HG02870 (cell line): Measurements from ENCODE around the gene HNF1A.

Source experiments
- ATAC-seq: cut with Tn5 transposase; IDR thresholded peaks from one replicate; pipeline ENCODE4 v1.9.1; 2021; ENCODE audit warnings: mild to moderate bottlenecking, moderate library complexity; ENCODE audit not compliant: unreplicated experiment

Gene HNF1A

GRCh38 chr12:121008347-121009098 is 30.2 kb downstream of the HNF1A start:
- ATAC-seq, result no peak

- no peak for ATAC-seq
Measured at GRCh38 chr12:121009741-121010140, 31.4 kb downstream of the HNF1A start.

GRCh38 chr12:121010860-121011259 is 32.5 kb downstream of the HNF1A start:
- ATAC-seq, result no peak

GRCh38 chr12:121011820-121012219 is 33.5 kb downstream of the HNF1A start:
- ATAC-seq, result no peak

- ATAC-seq, result no peak
Measured at GRCh38 chr12:121013715-121014114, 35.4 kb downstream of the HNF1A start.

GRCh38 chr12:121015825-121016766 is 37.8 kb downstream of the HNF1A start, which contains the start of gene C12orf43:
TSS of gene C12orf43 (minus strand) at chr12:121016487. CDS start at chr12:121016474, 13 bp downstream.
- peak; percentile 98 for ATAC-seq

GRCh38 chr12:121017966-121018491 is 39.7 kb downstream of the HNF1A start:
- no peak for ATAC-seq

GRCh38 chr12:121018860-121019617 is 40.7 kb downstream of the HNF1A start:
- ATAC-seq, result no peak

- ATAC-seq, result no peak
Measured at GRCh38 chr12:121021754-121022153, 43.4 kb downstream of the HNF1A start.

GRCh38 chr12:121022713-121023112 is 44.4 kb downstream of the HNF1A start:
- no peak for ATAC-seq

GRCh38 chr12:121023799-121024198 is 45.5 kb downstream of the HNF1A start:
- no peak for ATAC-seq

GRCh38 chr12:121025442-121026226 is 47.3 kb downstream of the HNF1A start:
- no peak for ATAC-seq

- ATAC-seq, result no peak
Measured at GRCh38 chr12:121026274-121027045, 48.1 kb downstream of the HNF1A start.

- no peak for ATAC-seq
Measured at GRCh38 chr12:121030576-121031212, 52.4 kb downstream of the HNF1A start.

- no peak for ATAC-seq
Measured at GRCh38 chr12:121033625-121034349, 55.4 kb downstream of the HNF1A start.

- ATAC-seq, result no peak
Measured at GRCh38 chr12:121034616-121035305, 56.4 kb downstream of the HNF1A start.

GRCh38 chr12:121036810-121037326 is 58.5 kb downstream of the HNF1A start:
- ATAC-seq, result no peak
